Heart right ventricle (tissue), 16 donors: ENCODE measurements around the gene EEFSEC. TPM values are rescaled to one million over a fixed set of nuclear protein-coding genes. Genes with fewer than 3 reads are reported as not detected.
A peak's percentile ranks its signal among the peaks of the same experiment; 100 is the strongest.

Experiments
- ATAC-seq, 8 donors: fragments of 200-7000 bp; cut with Tn5 transposase; one replicate each; pipeline ENCODE4 v1.9.1; 2020; ENCODE audit warnings: mild to moderate bottlenecking in 8 of 8, moderate library complexity in 8 of 8, moderate number of reproducible peaks in 1 of 8
- DNase-seq, 2 donors: peaks; one replicate each; pipeline ENCODE4 v3.0.0-alpha.2; 2020
- H3K27ac ChIP-seq, 10 donors: fragments of 200-600 bp; sonication (generic) in 2 of 10; one replicate each; pipeline versions ENCODE4 v1.5.0 to v1.8.0; 2020 to 2022; ENCODE audit warnings: mild to moderate bottlenecking in 3 of 10
- H3K27me3 ChIP-seq, 7 donors: fragments of 200-600 bp; one replicate each; pipeline ENCODE4 v1.8.0; 2021 to 2022; ENCODE audit warnings: mild to moderate bottlenecking in 2 of 7
- H3K36me3 ChIP-seq, 9 donors: fragments of 200-600 bp; sonication (generic) in 1 of 9; one replicate each; pipeline versions ENCODE4 v1.5.0 to v1.8.0; 2020 to 2022; ENCODE audit warnings: mild to moderate bottlenecking in 2 of 9
- H3K4me1 ChIP-seq, 9 donors: fragments of 200-600 bp; sonication (generic) in 1 of 9; one replicate each; pipeline versions ENCODE4 v1.5.0 to v1.8.0; 2020 to 2022; ENCODE audit warnings: mild to moderate bottlenecking in 4 of 9
- H3K4me3 ChIP-seq, 10 donors: fragments of 200-600 bp; sonication (generic) in 2 of 10; one replicate each; pipeline versions ENCODE4 v1.5.0 to v1.8.0; 2020 to 2022; ENCODE audit warnings: mild to moderate bottlenecking in 7 of 10, moderate library complexity in 2 of 10
- H3K9me3 ChIP-seq, 11 donors: fragments of 200-600 bp in 10 of 11; sonication (generic) in 2 of 11; one replicate each; pipeline versions ENCODE4 v1.5.0 to v1.8.0; 2013 to 2022; ENCODE audit warnings: mild to moderate bottlenecking in 2 of 11, control low read depth in 1 of 11, moderate library complexity in 1 of 11
- WGBS, 2 donors: extraction: QIAGEN DNeasy Blood & Tissue Kit; methylation state at CpG; one replicate each; pipeline ENCODE4 v1.1.7; 2013; ENCODE audit warnings: inconsistent platforms in 1 of 2; 5-methylcytosine and 5-hydroxymethylcytosine counted together
- intact Hi-C, 10 donors: fragments of 100-400 bp; cut with DNase I; formaldehyde crosslinking; loops; one replicate each; pipeline versions ENCODE4 v1.11.1 to v1.14.2; 2022
- polyA plus RNA-seq, 2 donors: library from polyadenylated mRNA; stranded (reverse); fragments of 200-250 nt; gene quantifications; one replicate each; pipeline ENCODE4 v1.2.3, GENCODE V29; 2013
- total RNA-seq, 10 donors: library from RNA; stranded (reverse); fragmentation: NEBNext Ultra II Directional in 3 of 10; extraction: Animal tissue kit (Norgen Biotek cat#: 25700) in 3 of 10; gene quantifications; one replicate each; pipeline versions ENCODE4 v1.2.1 to v1.2.4, GENCODE V29; 2021 to 2023
- TF ChIP-seq, protein P1 (sequence below), 9 donors: fragments of 200-600 bp; sonication (generic) in 2 of 9; IDR thresholded peaks; one replicate each; pipeline versions ENCODE4 v1.5.0 to v1.8.0; 2021 to 2022; ENCODE audit warnings: antibody characterized with exemption in 9 of 9, mild to moderate bottlenecking in 5 of 9, moderate library complexity in 1 of 9
- donor health status: Arrhythmogenic right ventricular cardiomyopathy.
- donor health status: ischemic (EF 13 %, LVEDD 7.1; RV severe dilation, severe dysfunction).
- donor health status: healthy with polysubstance abuse.
- donor health status: DM: no; HTN: yes; CAD: no.
- donor health status: DM: no; HTN: no; CAD: no.
- donor health status: ischemic (EF 25% LVEDD 6.9; RV normal size, moderate dysfunction).
- donor health status: ischemic (EF 25% LVEDD 5.7; RV mildly dilated, moderate dysfunction).
- donor health status: healthy.
- donor health status: DM: yes; HTN: yes; CAD: no.
- donor health status: Ischemic cardiomyopathy.
- donor health status: ischemic (EF 35%, LVEDD 5.7; RV mildly dilated, moderate dysfunction).
- donor health status: nonischemic (EF 11% LVEDD 7.7; RV severe dilation, severe dysfunction).
- donor health status: DM: yes; HTN: yes; CAD: no.
- donor health status: PGD.
- donor health status: ischemic (EF 29% LVEDD 5.4; RV normal size, mild dysfunction).
- donor health status: nonischemic (EF 23%, LVEDD 6.1; RV moderate dilation, normal function).

The EEFSEC gene
- total and polyA plus RNA-seq, 12 donors, result 16.5 to 29.5 (median 25.0) TPM

DNA sequence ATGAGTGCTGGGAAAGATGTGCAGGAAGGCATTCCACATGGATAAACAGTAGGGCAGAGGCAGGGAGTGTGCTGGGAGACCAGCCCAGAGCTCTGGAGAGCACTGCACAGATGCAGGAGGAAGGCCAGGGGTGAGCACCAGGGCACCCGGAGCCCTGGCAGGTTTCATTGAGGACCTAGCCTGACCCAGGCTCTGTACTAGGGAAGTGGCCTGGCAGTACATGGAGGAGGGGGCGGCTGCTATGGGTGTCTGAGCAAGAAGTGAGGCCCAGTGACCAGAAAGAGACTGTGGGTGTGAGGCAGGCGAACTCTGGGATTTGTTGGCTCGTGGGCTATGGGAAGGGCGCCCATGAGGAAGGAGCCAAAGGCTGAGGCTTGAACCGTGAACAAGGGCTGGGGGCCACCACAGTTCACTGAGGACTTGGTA lies 174.3 kb downstream of the EEFSEC start:
- H3K4me1 ChIP-seq, result no peaks in the 10 kb centered on the region
- no peaks in the 10 kb centered on the region for H3K27me3 ChIP-seq
- no peaks in the 10 kb centered on the region for H3K36me3 ChIP-seq
- intact Hi-C loops, result loop anchor here in 4 of 10 donors (10.0 kb wide), 2 partner anchors 153 to 233 kb away; no protein-coding TSS in a partner anchor
- H3K27ac ChIP-seq, result no peak overlapping the region
- TF ChIP-seq, protein P1, sequence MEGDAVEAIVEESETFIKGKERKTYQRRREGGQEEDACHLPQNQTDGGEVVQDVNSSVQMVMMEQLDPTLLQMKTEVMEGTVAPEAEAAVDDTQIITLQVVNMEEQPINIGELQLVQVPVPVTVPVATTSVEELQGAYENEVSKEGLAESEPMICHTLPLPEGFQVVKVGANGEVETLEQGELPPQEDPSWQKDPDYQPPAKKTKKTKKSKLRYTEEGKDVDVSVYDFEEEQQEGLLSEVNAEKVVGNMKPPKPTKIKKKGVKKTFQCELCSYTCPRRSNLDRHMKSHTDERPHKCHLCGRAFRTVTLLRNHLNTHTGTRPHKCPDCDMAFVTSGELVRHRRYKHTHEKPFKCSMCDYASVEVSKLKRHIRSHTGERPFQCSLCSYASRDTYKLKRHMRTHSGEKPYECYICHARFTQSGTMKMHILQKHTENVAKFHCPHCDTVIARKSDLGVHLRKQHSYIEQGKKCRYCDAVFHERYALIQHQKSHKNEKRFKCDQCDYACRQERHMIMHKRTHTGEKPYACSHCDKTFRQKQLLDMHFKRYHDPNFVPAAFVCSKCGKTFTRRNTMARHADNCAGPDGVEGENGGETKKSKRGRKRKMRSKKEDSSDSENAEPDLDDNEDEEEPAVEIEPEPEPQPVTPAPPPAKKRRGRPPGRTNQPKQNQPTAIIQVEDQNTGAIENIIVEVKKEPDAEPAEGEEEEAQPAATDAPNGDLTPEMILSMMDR (IDR thresholded peaks at IDR 0.05), result no peak
- H3K4me3 ChIP-seq, result no peak overlapping the region
- WGBS, 2 donors, result 90 to 94% methylated on average over 6 of the region's 6 CpGs
- ATAC-seq, result no peak
- H3K9me3 ChIP-seq, result no peaks in the 10 kb centered on the region
- no peak for DNase-seq

DNA sequence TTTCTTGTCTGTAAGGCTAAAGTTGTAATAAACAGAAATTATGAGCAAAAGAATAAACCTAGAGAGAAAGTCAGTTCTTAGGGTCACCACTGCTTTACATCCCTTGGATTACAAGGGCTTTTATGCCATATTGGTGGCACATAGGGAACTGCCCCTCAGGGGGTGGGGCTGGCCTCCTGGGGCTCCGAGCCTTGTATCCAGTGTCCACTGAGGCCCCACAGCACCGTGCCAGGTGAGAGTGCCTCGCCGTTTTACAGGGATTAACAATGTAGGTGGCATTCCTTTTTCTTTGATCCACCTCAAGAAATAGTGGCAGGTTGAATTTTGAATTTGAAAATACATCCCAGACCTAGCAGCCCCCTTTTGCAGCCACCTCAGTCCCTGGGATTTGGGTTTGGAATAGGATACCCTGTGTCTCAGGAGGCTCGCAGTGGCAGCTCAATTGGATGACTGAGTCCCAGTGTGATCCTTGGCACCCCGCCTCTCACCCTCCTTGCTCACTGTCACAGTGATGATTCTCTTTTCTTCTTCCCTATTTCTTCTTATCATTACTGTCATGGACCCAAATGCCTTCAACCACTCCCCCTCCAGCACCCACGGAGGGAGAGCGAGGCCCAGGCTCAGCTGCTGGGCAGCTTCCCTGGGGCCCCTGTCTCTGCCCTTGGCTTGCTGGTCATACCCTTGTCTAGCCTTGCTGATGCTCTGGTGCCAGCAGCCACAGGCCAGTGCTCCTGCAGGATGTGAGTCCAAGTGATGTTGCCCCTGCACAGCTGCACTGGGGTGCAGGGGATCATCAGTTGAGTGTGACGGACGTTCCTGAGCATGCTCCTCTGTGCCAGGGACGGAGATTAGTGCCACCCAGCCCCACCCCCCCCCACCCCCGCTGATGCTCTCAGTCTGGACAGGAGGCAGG lies 175.5 kb downstream of the EEFSEC start:
- Histone ChIP-seq H3K4me3 (no peak overlapping the region), H3K9me3 (no peaks in the 10 kb centered on the region), H3K27ac (no peak overlapping the region), H3K36me3 (no peaks in the 10 kb centered on the region), H3K27me3 (no peaks in the 10 kb centered on the region), H3K4me1 (no peaks in the 10 kb centered on the region)
- ATAC-seq (no peak), DNase-seq (no peak)
- intact Hi-C loops, result loop anchor here in 4 of 10 donors (10.0 kb wide), 2 partner anchors 154 to 234 kb away; no protein-coding TSS in a partner anchor
- TF ChIP-seq, protein P1 (IDR thresholded peaks at IDR 0.05), result no peak
- whole genome bisulfite sequencing, 2 donors, result 92 to 95% methylated on average over 12 of the region's 12 CpGs

DNA sequence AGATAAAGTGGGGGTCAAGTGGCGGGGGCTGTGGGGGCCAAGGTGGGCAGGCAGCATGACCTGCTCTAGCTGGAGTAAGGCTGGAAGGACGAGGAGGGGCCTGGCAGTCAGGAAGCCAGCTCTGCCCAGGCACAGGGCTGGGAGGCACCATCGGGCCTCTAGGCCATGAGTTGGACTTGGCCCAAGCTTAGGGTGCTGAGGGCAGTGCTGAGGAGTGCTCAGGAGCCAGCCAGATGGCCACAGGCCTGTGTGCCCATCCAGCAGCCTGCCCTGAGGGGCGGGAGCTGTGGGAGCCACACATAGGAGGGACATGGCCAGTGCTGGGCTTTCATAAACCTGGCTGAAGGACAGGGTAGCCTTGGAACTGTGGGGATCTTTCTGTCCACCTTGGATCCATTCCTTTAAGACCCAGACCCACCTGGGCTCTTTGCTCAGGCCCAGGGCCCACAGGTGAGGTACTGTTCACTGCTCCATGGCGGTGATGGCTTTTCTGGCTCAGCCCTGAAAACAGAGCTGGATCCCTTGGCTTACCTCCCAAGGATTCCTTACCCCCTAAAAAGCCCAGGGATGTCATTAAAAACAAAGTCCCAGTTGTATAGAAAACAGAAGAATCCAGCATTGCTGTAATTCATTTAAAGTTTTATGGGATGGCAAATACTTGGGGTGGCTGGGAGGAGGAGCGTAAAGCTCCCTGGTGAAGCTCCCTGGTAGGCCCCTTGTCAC lies 176.4 kb downstream of the EEFSEC start:
- TF ChIP-seq, protein P1 (IDR thresholded peaks at IDR 0.05), result no peak
- Histone ChIP-seq H3K36me3 (no peaks in the 10 kb centered on the region), H3K4me1 (no peaks in the 10 kb centered on the region), H3K27me3 (no peaks in the 10 kb centered on the region), H3K27ac (no peak overlapping the region), H3K9me3 (no peaks in the 10 kb centered on the region), H3K4me3 (no peak overlapping the region)
- DNase-seq (no peak), ATAC-seq (peak in 1 of 8 donors; percentile 42)
- intact Hi-C loops, result loop anchor here in 4 of 10 donors (10.0 kb wide), 2 partner anchors 155 to 235 kb away; no protein-coding TSS in a partner anchor
- 92 to 97% methylated on average over 6 of the region's 6 CpGs for WGBS, 2 donors

DNA sequence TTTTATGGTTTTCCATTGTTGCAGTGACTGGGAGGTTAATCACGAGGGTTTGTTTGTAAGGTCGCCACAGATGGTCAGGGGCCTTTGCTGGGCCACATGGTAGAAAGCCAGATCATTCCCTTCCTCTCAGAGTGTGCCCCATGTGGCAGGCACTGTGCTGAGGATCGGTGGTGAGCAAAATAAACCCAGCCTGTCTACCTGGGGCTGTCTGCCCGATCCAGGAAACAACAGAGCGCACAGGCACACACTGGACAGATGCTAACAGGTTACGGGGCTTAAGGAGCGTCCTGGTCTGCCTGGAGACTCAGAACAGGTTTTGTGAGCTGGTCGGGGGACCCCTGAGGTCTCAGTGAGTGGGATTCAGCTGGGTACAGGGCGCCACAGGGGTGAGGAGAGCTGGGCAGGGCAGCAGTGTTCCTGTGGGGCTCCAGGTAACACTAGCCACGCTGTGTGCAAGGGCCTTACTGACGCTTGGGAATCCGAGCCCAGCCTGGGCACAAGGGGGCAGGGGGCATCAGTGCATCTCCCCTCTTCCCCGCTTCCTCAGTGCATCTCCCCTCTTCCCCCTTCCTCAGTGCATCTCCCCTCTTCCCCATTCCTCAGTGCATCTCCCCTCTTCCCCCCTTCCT lies 177.0 kb downstream of the EEFSEC start:
- H3K4me1 ChIP-seq, result no peaks in the 10 kb centered on the region
- H3K27ac ChIP-seq, result no peak overlapping the region
- ATAC-seq, result no peak
- TF ChIP-seq, protein P1 (IDR thresholded peaks at IDR 0.05), result no peak
- no peak for DNase-seq
- H3K36me3 ChIP-seq, result no peaks in the 10 kb centered on the region
- no peak overlapping the region for H3K4me3 ChIP-seq
- H3K9me3 ChIP-seq, result no peaks in the 10 kb centered on the region
- intact Hi-C loops, result no loop called here
- 93 to 94% methylated on average over 13 of the region's 13 CpGs for WGBS, 2 donors
- no peaks in the 10 kb centered on the region for H3K27me3 ChIP-seq
